Globus pallidus (tissue), 1 donor: ENCODE measurements around the gene LRRC25.

Experiments
- DNase-seq: peaks from one replicate; pipeline ENCODE4 v3.0.0-alpha.2; 2015; ENCODE audit warnings: low spot score

LRRC25 gene

GRCh38 chr19:18424890-18425514 lies 27.6 kb upstream of the LRRC25 start:
- no peak for DNase-seq

GRCh38 chr19:18424122-18424889 lies 26.9 kb upstream of the LRRC25 start:
- no peak for DNase-seq

- DNase-seq = no peak
Observed at GRCh38 chr19:18423258-18424020, 26.0 kb upstream of the LRRC25 start.

- no peak for DNase-seq
Observed at GRCh38 chr19:18422530-18423191, 25.2 kb upstream of the LRRC25 start.

- no peak for DNase-seq
Observed at GRCh38 chr19:18421371-18421959, 24.0 kb upstream of the LRRC25 start.

- no peak for DNase-seq
Observed at GRCh38 chr19:18420930-18421329, 23.5 kb upstream of the LRRC25 start.

- no peak for DNase-seq
Observed at GRCh38 chr19:18419699-18420460, 22.5 kb upstream of the LRRC25 start.

- peak; percentile 61 for DNase-seq
Observed at GRCh38 chr19:18419195-18419698, 21.8 kb upstream of the LRRC25 start, which contains the start of gene SSBP4. Gene SSBP4, plus strand, starts transcription at chr19:18419398. Its CDS starts 251 bp downstream, at chr19:18419649.

GRCh38 chr19:18418483-18419194 lies 21.2 kb upstream of the LRRC25 start:
- peak; percentile 37 for DNase-seq

- DNase-seq = no peak
Observed at GRCh38 chr19:18418029-18418482, 20.6 kb upstream of the LRRC25 start.

GRCh38 chr19:18417250-18418028 lies 20.0 kb upstream of the LRRC25 start:
- DNase-seq = peak; percentile 45

- peak; percentile 50 for DNase-seq
Observed at GRCh38 chr19:18416778-18417249, 19.4 kb upstream of the LRRC25 start.

GRCh38 chr19:18415178-18415867 lies 17.9 kb upstream of the LRRC25 start:
- DNase-seq = peak; percentile 37

GRCh38 chr19:18414504-18415177 lies 17.2 kb upstream of the LRRC25 start:
- DNase-seq = no peak

- no peak for DNase-seq
Observed at GRCh38 chr19:18412610-18413239, 15.3 kb upstream of the LRRC25 start.

- no peak for DNase-seq
Observed at GRCh38 chr19:18408053-18408476, 10.6 kb upstream of the LRRC25 start.

GRCh38 chr19:18406749-18407148 lies 9.3 kb upstream of the LRRC25 start:
- DNase-seq = no peak
